Naive thymus-derived CD4-positive, alpha-beta T cell (primary cell): ENCODE data around the gene JAKMIP1. TPM values are rescaled to one million over a fixed set of nuclear protein-coding genes. Genes with fewer than 3 reads are reported as not detected.

Source experiments
- ATAC-seq: fragments of 150-1000 bp; cut with Tn5 transposase; 2 replicates; pipeline ENCODE4 v1.10.0; 2021; ENCODE audit warnings: mild to moderate bottlenecking, moderate library complexity
- CTCF ChIA-PET: fragments of 350-600 bp; sonication (Branson Sonifier 250); formaldehyde crosslinking; loops from one replicate; lab custom pipeline; 2021; ENCODE audit warnings: antibody characterized with exemption; lab: Charles Lee
- POLR2A ChIA-PET: fragments of 350-600 bp; sonication (Branson Sonifier 250); formaldehyde crosslinking; loops from one replicate; lab custom pipeline; 2021; ENCODE audit warnings: antibody characterized with exemption, inconsistent platforms; lab: Charles Lee
- DNase-seq, 9 donors: peaks; one replicate each; pipeline versions ENCODE4 v3.0.0 to v3.0.0-alpha.2; 2020 to 2022; ENCODE audit warnings: mixed read lengths in 1 of 9
- H3K27ac ChIP-seq: one replicate; pipeline ENCODE4 v1.7.0; 2013; ENCODE audit warnings: mild to moderate bottlenecking, low read depth, low read length, moderate library complexity
- H3K27me3 ChIP-seq, 2 donors: one replicate each; pipeline ENCODE4 v1.7.0; 2013; ENCODE audit warnings: low read length in 2 of 2, mild to moderate bottlenecking in 2 of 2, moderate library complexity in 2 of 2; ENCODE audit not compliant: control insufficient read depth in 2 of 2, insufficient read depth in 2 of 2
- H3K36me3 ChIP-seq, 3 experiments: 1 replicate in 2 of 3; 2 replicates in 1 of 3; pipeline ENCODE4 v1.7.0; 2013; ENCODE audit warnings: low read length in 3 of 3, mild to moderate bottlenecking in 3 of 3, moderate library complexity in 1 of 3; ENCODE audit not compliant: insufficient read depth in 3 of 3, control insufficient read depth in 2 of 3
- H3K4me1 ChIP-seq, 2 donors: one replicate each; pipeline ENCODE4 v1.7.0; 2013; ENCODE audit warnings: low read length in 2 of 2, mild to moderate bottlenecking in 2 of 2, moderate library complexity in 1 of 2; ENCODE audit not compliant: control insufficient read depth in 2 of 2, insufficient read depth in 2 of 2
- H3K4me3 ChIP-seq: 2 replicates; pipeline ENCODE4 v1.7.0; 2013; ENCODE audit warnings: mild to moderate bottlenecking, low read length
- H3K9me3 ChIP-seq, 3 experiments: 1 replicate in 2 of 3; 2 replicates in 1 of 3; pipeline ENCODE4 v1.7.0; 2013; ENCODE audit warnings: low read length in 3 of 3; ENCODE audit not compliant: control insufficient read depth in 2 of 3
- H3K27ac Mint-ChIP-seq, 9 donors: one replicate each; pipeline ENCODE4 v1.8.0; 2020 to 2022; ENCODE audit warnings: mixed read lengths in 9 of 9, mild to moderate bottlenecking in 8 of 9, moderate library complexity in 5 of 9, inconsistent platforms in 2 of 9
- H3K27me3 Mint-ChIP-seq, 5 donors: one replicate each; pipeline ENCODE4 v1.8.0; 2021 to 2022; ENCODE audit warnings: mixed read lengths in 5 of 5, mild to moderate bottlenecking in 1 of 5
- H3K36me3 Mint-ChIP-seq, 5 donors: one replicate each; pipeline ENCODE4 v1.8.0; 2020 to 2022; ENCODE audit warnings: mixed read lengths in 5 of 5, mild to moderate bottlenecking in 3 of 5, inconsistent platforms in 1 of 5
- H3K4me1 Mint-ChIP-seq, 7 donors: one replicate each; pipeline ENCODE4 v1.8.0; 2020 to 2022; ENCODE audit warnings: mixed read lengths in 7 of 7, mild to moderate bottlenecking in 3 of 7, inconsistent platforms in 1 of 7
- H3K4me3 Mint-ChIP-seq, 10 donors: one replicate each; pipeline ENCODE4 v1.8.0; 2020 to 2022; ENCODE audit warnings: mild to moderate bottlenecking in 10 of 10, mixed read lengths in 10 of 10, moderate library complexity in 6 of 10, inconsistent platforms in 2 of 10
- H3K9me3 Mint-ChIP-seq, 11 donors: one replicate each; pipeline ENCODE4 v1.8.0; 2020 to 2022; ENCODE audit warnings: mixed read lengths in 11 of 11, mild to moderate bottlenecking in 4 of 11, inconsistent platforms in 1 of 11, moderate library complexity in 1 of 11
- intact Hi-C, 2 donors: fragments of 100-400 bp; cut with micrococcal nuclease; formaldehyde crosslinking; loops; one replicate each; pipeline ENCODE4 v1.15.1; 2023
- polyA plus RNA-seq, 2 donors: library from polyadenylated mRNA; unstranded; fragments of 300-500 nt; fragmentation: Illumina TruSeq; gene quantifications; one replicate each; pipeline ENCODE4 v1.2.3, GENCODE V29; 2021
- total RNA-seq, 6 experiments: library from RNA in 5 of 6; stranded (reverse) in 5 of 6; gene quantifications; 1 replicate in 5 of 6; 2 replicates in 1 of 6; pipeline ENCODE4 v1.2.3 and lab custom pipeline; 2021 to 2026

JAKMIP1 gene
- total and polyA plus RNA-seq, 7 experiments from 2014 or later: 0.21 to 15.3 (median 2.4) TPM; not detected in 3

DNA sequence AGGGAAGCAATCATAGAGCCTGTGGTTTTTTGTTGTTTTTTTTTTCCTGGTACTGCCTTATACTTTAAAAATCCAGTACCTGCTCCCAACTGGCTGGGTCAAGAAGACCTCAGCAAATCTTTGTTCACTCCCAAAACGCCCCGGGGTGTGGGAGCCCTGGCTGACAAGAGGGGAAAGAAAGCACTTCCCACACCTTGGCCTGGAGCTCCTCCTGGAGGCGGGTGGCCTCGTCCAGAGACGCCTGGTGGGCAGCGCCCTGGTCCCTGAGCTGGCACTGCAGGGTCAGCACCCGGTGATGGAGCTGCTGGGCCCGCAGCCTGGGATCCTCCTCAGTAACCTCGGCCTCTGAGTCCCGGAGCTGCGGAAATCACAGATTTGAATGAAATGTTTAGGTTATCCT is 220.4 kb downstream of the JAKMIP1 start:
- Histone ChIP-seq H3K4me1 (no peaks in the 10 kb centered on the region), H3K27me3 (no peaks in the 10 kb centered on the region), H3K4me3 (no peak overlapping the region), H3K9me3 (no peaks in the 10 kb centered on the region), H3K27ac (no peak overlapping the region), H3K36me3 (no peaks in the 10 kb centered on the region)
- CTCF ChIA-PET: no interaction called here
- peaks cover 0 to 25% (median 14%) of the 10 kb centered on the region in 11 donors for H3K9me3 Mint-ChIP-seq
- POLR2A ChIA-PET: no interaction called here
- intact Hi-C loops: loop anchor here in 1 of 2 donors (10.0 kb wide), 1 partner anchor 615 kb away; no protein-coding TSS in a partner anchor
- H3K27ac Mint-ChIP-seq: no peak overlapping the region
- peaks cover 0 to 11% (median 0%) of the 10 kb centered on the region in 5 donors for H3K36me3 Mint-ChIP-seq
- no peak overlapping the region for H3K4me3 Mint-ChIP-seq
- ATAC-seq (no peak), DNase-seq (no peak)
- H3K27me3 Mint-ChIP-seq: peaks cover 16 to 38% (median 29%) of the 10 kb centered on the region in 5 donors
- H3K4me1 Mint-ChIP-seq: no peaks in the 10 kb centered on the region

DNA sequence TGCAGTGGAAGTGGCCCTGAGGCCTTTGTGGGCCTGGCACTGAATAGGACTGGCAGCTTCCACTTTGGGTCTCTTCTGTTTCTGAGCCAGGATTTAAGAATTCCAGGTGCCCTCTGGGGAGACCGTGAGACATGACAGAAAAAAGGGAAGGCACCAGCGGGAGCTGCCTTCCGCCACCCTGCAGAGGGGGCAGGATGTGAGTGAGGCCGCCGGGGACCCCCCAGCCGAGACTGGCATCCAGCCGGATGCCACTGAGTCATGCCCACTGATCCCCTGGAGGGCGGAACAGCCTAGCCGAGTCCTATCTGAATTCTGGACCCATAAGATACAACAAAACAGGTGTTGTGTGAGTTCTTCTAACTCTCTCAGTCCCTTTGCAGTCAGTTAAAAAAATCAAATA is 223.4 kb downstream of the JAKMIP1 start:
- Mint-ChIP-seq H3K4me1 (no peaks in the 10 kb centered on the region), H3K9me3 (peaks cover 0 to 2% (median 0%) of the 10 kb centered on the region in 11 donors), H3K36me3 (no peaks in the 10 kb centered on the region), H3K27me3 (peaks cover 7 to 24% (median 16%) of the 10 kb centered on the region in 5 donors), H3K4me3 (no peak overlapping the region), H3K27ac (no peak overlapping the region)
- H3K36me3 ChIP-seq: no peaks in the 10 kb centered on the region
- CTCF ChIA-PET: no interaction called here
- intact Hi-C loops: no loop called here
- no peak overlapping the region for H3K27ac ChIP-seq
- no peaks in the 10 kb centered on the region for H3K27me3 ChIP-seq
- no peak for ATAC-seq
- no peak overlapping the region for H3K4me3 ChIP-seq
- no peaks in the 10 kb centered on the region for H3K4me1 ChIP-seq
- no peak for DNase-seq
- POLR2A ChIA-PET: no interaction called here
- H3K9me3 ChIP-seq: no peaks in the 10 kb centered on the region

DNA sequence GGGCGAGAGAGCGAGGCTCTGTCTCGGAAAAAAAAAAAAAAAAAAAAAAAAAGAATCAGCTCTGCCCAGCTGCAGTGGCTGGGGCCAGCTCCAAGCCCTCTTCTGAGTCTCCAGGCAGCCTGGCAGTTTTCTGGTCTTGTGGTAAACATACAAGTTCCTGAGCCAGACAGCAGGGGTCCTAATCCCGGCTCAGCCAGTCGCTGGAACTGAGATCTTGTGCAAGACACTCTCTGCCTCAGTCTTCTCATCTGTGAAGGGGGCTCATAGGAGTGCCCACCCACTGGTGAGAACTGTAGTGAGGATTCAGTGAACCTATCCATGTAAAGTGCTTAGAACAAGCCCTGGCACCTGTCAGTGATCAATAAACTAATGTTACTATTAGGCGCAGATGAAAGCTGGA is 223.9 kb downstream of the JAKMIP1 start:
- no peak for DNase-seq
- intact Hi-C loops: no loop called here
- Mint-ChIP-seq H3K4me3 (no peak overlapping the region), H3K27me3 (peaks cover 7 to 21% (median 16%) of the 10 kb centered on the region in 5 donors), H3K9me3 (peaks cover 0 to 2% (median 0%) of the 10 kb centered on the region in 11 donors), H3K36me3 (no peaks in the 10 kb centered on the region), H3K4me1 (no peaks in the 10 kb centered on the region), H3K27ac (no peak overlapping the region)
- Histone ChIP-seq H3K27me3 (no peaks in the 10 kb centered on the region), H3K27ac (no peak overlapping the region), H3K4me1 (no peaks in the 10 kb centered on the region), H3K4me3 (no peak overlapping the region), H3K9me3 (no peaks in the 10 kb centered on the region), H3K36me3 (no peaks in the 10 kb centered on the region)
- CTCF ChIA-PET: no interaction called here
- POLR2A ChIA-PET: no interaction called here
- no peak for ATAC-seq

Other genes with a start within 250 kb of the JAKMIP1 start
- gene C4orf50, start 182.1 kb downstream of the JAKMIP1 start, total RNA-seq: under 1 TPM in 3 of 5 experiments, not detected in 2; 0.08 to 0.87 (median 0.54) TPM
- gene C4orf50, start 182.1 kb downstream of the JAKMIP1 start, polyA plus RNA-seq: not detected
- 1 to 10 TPM; 2.8 to 6.7 (median 4.4) TPM for gene WFS1, start 69.3 kb upstream of the JAKMIP1 start, total RNA-seq
- gene WFS1, start 69.3 kb upstream of the JAKMIP1 start, polyA plus RNA-seq: 1 to 10 TPM; 3.2 to 5.2 TPM